NB4 (cell line): ENCODE data around the gene GDNF.

Experiments
- DNase-seq: peaks from one replicate; pipeline ENCODE4 v3.0.0; 2010; ENCODE audit warnings: low read depth
- H3K4me3 ChIP-seq: one replicate; pipeline ENCODE4 v1.5.1; 2011; ENCODE audit warnings: mild to moderate bottlenecking, low read depth, low read length, moderate library complexity
- CTCF ChIP-seq: IDR thresholded peaks from one replicate; pipeline ENCODE4 v1.5.1; 2012; ENCODE audit warnings: low read depth, low read length
- MAX ChIP-seq: IDR thresholded peaks from 2 replicates; pipeline ENCODE4 v1.6.1; 2011; ENCODE audit warnings: low read depth, low read length
- MYC ChIP-seq: IDR thresholded peaks from 2 replicates; pipeline ENCODE4 v1.6.1; 2011; ENCODE audit warnings: low read depth, low read length
- POLR2A ChIP-seq: IDR thresholded peaks from 2 replicates; pipeline ENCODE4 v1.6.1; 2011; ENCODE audit warnings: mild to moderate bottlenecking; ENCODE audit not compliant: insufficient read length; ENCODE audit errors: extremely low read depth

Gene GDNF

GRCh38 chr5:37769840-37770239 is 70.0 kb downstream of the GDNF start:
- DNase-seq = no peak
- H3K4me3 ChIP-seq = no peak overlapping the region
- TF ChIP-seq MAX (no peak), POLR2A (no peak), MYC (no peak), CTCF (no peak)

- no peak for TF ChIP-seq POLR2A
- no peak for TF ChIP-seq MAX
- no peak for TF ChIP-seq MYC
- no peak for TF ChIP-seq CTCF
- no peak for DNase-seq
- no peak overlapping the region for H3K4me3 ChIP-seq
These were observed 70.7 kb downstream of the GDNF start for GRCh38 chr5:37769108-37769507.

- no peak overlapping the region for H3K4me3 ChIP-seq
- DNase-seq = no peak
- no peak for TF ChIP-seq MYC
These were observed 71.5 kb downstream of the GDNF start for GRCh38 chr5:37768371-37768770.

- no peak for TF ChIP-seq MYC
- no peak for TF ChIP-seq CTCF
- TF ChIP-seq MAX = no peak
- no peak overlapping the region for H3K4me3 ChIP-seq
- DNase-seq = no peak
These were observed 71.9 kb downstream of the GDNF start for GRCh38 chr5:37767961-37768360.

- TF ChIP-seq POLR2A (no peak), MYC (no peak), CTCF (no peak), MAX (no peak)
These were observed 72.6 kb downstream of the GDNF start for GRCh38 chr5:37767251-37767650.

More at GRCh38 chr5:37767251-37767650, 72.6 kb downstream of the GDNF start:
- H3K4me3 ChIP-seq = no peak overlapping the region
- no peak for DNase-seq
